Thyroid gland (tissue), 4 donors: ENCODE data around the gene IL2RA.
"Not testable (repeated sequence)": the region's sequence is repeated elsewhere in the genome, so short reads cannot be mapped to it uniquely, and the experiment has no call there.

Experiments
- CTCF ChIP-seq, 6 experiments: fragments of 200-600 bp in 3 of 6; fragments of 450-650 bp in 3 of 6; sonication (generic) in 3 of 6; IDR thresholded peaks; one replicate each; pipeline ENCODE4 v1.5.1; 2016 to 2019; ENCODE audit warnings: antibody characterized with exemption in 6 of 6, mild to moderate bottlenecking in 2 of 6, inconsistent platforms in 1 of 6, moderate library complexity in 1 of 6
- POLR2A ChIP-seq, 2 donors: fragments of 450-650 bp; IDR thresholded peaks; one replicate each; pipeline ENCODE4 v1.6.1; 2017; ENCODE audit warnings: antibody characterized with exemption in 2 of 2, mild to moderate bottlenecking in 2 of 2, moderate library complexity in 1 of 2

GRCh38 chr10:5962358-5962940 is 99.7 kb downstream of the IL2RA start:
- not testable (repeated sequence) for TF ChIP-seq CTCF, POLR2A (IDR thresholded peaks at IDR 0.05)
